Measurements from ENCODE around the gene SLCO2A1.

SLCO2A1 gene

DNA sequence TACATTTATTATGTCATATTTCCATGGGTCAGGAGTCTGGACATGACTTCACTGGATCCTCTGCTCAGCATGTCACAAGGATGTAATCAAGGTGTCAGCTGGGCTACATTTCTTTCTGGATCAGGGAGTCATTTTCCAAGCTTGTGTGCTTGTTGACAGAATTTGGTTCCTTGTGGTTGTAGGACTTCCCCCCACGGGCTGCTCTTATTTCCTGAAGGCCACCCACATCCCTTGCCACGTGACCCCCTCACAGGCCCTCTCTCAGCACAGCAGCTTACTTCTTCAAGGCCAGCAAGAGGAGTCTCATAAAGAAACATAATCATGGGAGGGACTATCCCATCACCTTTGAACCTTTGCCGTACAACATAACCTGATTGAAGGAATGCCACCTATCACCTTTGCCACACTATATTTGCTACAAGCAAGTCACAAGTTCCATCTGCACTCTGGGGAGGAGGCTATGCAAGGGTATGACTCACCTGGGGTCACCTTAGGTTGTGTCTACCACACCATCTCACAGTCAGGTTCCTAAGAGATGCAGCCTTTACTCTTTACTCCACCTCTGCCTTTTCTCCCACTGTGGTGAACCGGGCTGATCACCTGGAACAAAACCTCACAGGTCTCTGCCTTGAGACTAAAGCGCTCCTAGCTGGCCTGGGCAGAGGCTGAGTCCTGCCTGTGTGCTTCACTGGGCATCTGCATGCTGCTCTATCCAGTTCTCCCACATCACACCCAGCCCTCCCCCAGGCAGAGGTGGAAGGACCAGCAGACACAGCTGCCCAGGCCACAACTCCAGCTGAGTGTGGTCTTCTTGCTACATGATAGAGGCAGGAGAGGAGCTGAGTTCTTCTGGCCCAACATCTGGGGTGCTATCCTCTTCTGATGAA is 147.5 kb downstream of the SLCO2A1 start:
- no peak overlapping the region for H3K4me3 ChIP-seq (replicated peaks; ENCODE audit: low read depth, low read length)
- TF ChIP-seq, protein P1, sequence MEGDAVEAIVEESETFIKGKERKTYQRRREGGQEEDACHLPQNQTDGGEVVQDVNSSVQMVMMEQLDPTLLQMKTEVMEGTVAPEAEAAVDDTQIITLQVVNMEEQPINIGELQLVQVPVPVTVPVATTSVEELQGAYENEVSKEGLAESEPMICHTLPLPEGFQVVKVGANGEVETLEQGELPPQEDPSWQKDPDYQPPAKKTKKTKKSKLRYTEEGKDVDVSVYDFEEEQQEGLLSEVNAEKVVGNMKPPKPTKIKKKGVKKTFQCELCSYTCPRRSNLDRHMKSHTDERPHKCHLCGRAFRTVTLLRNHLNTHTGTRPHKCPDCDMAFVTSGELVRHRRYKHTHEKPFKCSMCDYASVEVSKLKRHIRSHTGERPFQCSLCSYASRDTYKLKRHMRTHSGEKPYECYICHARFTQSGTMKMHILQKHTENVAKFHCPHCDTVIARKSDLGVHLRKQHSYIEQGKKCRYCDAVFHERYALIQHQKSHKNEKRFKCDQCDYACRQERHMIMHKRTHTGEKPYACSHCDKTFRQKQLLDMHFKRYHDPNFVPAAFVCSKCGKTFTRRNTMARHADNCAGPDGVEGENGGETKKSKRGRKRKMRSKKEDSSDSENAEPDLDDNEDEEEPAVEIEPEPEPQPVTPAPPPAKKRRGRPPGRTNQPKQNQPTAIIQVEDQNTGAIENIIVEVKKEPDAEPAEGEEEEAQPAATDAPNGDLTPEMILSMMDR (IDR thresholded peaks at IDR 0.05; ENCODE audit: low read depth, low read length, missing control alignments) = no peak
- DNase-seq (ENCODE audit: extremely low read depth, low read depth) = no peak

DNA sequence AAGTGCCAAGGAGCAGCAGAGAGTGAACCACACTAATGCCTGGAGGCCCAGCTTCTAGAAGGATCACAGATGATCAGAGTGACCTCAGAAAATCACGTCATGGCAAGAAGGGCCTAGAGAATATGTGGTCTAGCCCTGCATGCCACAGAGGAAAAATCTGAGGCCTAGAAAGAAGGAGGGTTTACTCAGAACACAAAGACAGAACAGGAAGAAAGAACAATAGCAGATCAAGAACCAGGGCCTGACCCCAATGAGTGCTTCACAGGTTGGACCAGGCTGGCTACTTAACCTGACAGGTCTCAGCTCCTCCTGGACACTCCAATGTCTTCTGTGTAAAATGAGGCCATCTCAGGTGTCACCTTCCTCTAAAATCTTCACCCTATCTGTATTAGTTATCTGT is 148.2 kb downstream of the SLCO2A1 start:
- no peak overlapping the region for H3K4me3 ChIP-seq (replicated peaks; ENCODE audit: low read depth, low read length)
- no peak for DNase-seq (ENCODE audit: extremely low read depth, low read depth)
- TF ChIP-seq, protein P1 (IDR thresholded peaks at IDR 0.05; ENCODE audit: low read depth, low read length, missing control alignments) = no peak

DNA sequence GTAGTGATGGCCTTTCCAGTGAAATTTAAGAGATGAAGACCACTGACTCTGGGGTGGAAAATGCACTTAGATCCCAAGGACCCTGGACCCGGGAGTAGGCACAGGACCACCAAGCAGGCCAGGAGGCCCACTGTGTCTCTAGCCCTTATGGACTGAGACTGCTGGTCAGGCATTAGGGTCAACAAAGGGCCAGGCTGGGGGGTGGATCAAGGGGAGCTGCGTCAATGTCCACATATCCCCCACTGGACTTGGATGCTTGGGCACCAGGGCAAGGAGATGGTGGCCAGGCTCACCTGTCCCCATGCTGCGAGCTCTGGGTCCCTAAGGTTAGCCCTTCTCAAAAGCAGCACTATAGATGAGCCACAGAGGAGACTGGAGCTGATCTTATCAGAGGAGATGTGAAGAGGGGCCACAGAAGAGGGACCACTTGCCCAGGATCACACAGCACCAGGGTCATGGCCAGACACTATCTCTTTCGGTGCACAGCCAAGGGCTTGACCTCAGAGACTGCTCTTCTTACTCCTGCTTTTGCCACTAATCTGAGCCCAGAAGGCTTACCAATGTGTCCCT is 148.8 kb downstream of the SLCO2A1 start:
- H3K4me3 ChIP-seq (replicated peaks; ENCODE audit: low read depth, low read length) = no peak overlapping the region
- TF ChIP-seq, protein P1 (IDR thresholded peaks at IDR 0.05; ENCODE audit: low read depth, low read length, missing control alignments) = no peak
- DNase-seq (ENCODE audit: extremely low read depth, low read depth) = no peak

DNA sequence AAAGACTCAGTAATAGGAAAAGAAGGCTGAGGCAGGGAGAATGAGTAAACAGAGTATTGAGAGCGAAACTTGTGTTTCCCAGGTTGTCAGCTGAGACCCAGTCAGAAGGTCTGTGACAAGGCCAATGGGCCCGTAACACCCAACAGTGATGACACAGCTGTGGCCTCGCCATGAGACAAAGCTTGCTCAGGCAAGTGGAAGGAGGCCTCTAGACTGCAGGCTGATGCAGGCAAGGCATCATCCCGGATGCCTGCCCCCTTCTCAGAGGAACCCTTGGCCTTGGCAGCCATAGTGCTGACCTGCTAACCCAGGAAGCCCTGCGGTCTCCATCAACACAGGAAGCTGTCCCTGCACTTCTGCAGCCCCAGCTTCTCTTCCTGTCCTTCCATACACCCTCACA is 149.4 kb downstream of the SLCO2A1 start:
- TF ChIP-seq, protein P1 (IDR thresholded peaks at IDR 0.05; ENCODE audit: low read depth, low read length, missing control alignments) = no peak
- no peak for DNase-seq (ENCODE audit: extremely low read depth, low read depth)
- H3K4me3 ChIP-seq (replicated peaks; ENCODE audit: low read depth, low read length) = no peak overlapping the region

DNA sequence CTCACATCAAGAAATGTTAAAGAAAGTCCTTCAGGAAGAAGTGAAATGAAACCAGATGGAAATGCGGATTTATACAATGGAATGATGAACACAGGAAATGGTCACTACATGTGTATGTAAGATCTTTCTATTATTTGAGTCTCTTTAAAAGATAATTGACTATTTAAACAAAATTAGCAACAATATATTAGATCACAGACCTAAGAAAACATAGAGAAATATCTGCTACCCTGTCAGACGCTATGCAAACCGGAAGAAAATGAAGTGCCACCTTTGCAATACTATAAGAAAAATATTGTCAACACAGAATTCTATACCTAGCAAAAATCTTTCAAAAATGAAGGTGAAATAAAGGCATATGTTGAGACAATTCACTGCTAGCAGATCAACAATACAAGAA is 151.2 kb downstream of the SLCO2A1 start:
- no peak for DNase-seq (ENCODE audit: extremely low read depth, low read depth)
- TF ChIP-seq, protein P1 (IDR thresholded peaks at IDR 0.05; ENCODE audit: low read depth, low read length, missing control alignments) = no peak
- no peak overlapping the region for H3K4me3 ChIP-seq (replicated peaks; ENCODE audit: low read depth, low read length)

Data from HFF-Myc (cell line).